ENCODE data around the gene LRP1B.

DNA sequence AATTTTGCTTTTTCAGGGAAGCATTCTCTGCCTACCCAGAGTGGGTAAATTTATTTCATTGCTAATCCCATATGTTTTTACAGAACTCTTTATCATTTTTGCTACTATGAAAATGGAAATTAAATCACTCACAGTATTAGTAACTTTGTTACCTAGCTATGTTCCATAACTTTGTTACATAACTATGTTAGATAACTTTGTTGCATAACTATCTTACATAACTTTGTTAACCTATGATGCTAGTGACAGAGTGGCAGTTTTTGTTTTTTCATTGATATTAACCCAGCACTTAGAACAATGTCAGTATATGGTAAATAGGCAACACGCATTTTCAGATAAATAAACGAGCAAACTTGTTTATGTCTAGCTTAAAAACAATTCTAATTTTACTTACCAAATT is 286.6 kb downstream of the LRP1B start:
- TF ChIP-seq JUN (CRISPR knock-in tag; IDR thresholded peaks at IDR 0.05), result no peak
- TF ChIP-seq, protein P1, sequence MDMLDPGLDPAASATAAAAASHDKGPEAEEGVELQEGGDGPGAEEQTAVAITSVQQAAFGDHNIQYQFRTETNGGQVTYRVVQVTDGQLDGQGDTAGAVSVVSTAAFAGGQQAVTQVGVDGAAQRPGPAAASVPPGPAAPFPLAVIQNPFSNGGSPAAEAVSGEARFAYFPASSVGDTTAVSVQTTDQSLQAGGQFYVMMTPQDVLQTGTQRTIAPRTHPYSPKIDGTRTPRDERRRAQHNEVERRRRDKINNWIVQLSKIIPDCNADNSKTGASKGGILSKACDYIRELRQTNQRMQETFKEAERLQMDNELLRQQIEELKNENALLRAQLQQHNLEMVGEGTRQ (CRISPR knock-in tag; IDR thresholded peaks at IDR 0.05), result no peak
- TF ChIP-seq, protein P2, sequence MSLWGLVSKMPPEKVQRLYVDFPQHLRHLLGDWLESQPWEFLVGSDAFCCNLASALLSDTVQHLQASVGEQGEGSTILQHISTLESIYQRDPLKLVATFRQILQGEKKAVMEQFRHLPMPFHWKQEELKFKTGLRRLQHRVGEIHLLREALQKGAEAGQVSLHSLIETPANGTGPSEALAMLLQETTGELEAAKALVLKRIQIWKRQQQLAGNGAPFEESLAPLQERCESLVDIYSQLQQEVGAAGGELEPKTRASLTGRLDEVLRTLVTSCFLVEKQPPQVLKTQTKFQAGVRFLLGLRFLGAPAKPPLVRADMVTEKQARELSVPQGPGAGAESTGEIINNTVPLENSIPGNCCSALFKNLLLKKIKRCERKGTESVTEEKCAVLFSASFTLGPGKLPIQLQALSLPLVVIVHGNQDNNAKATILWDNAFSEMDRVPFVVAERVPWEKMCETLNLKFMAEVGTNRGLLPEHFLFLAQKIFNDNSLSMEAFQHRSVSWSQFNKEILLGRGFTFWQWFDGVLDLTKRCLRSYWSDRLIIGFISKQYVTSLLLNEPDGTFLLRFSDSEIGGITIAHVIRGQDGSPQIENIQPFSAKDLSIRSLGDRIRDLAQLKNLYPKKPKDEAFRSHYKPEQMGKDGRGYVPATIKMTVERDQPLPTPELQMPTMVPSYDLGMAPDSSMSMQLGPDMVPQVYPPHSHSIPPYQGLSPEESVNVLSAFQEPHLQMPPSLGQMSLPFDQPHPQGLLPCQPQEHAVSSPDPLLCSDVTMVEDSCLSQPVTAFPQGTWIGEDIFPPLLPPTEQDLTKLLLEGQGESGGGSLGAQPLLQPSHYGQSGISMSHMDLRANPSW (CRISPR knock-in tag; conservative IDR thresholded peaks at IDR 0.05; ENCODE audit: low read depth), result no peak
- TF ChIP-seq, protein P3, sequence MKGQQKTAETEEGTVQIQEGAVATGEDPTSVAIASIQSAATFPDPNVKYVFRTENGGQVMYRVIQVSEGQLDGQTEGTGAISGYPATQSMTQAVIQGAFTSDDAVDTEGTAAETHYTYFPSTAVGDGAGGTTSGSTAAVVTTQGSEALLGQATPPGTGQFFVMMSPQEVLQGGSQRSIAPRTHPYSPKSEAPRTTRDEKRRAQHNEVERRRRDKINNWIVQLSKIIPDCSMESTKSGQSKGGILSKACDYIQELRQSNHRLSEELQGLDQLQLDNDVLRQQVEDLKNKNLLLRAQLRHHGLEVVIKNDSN (CRISPR knock-in tag; IDR thresholded peaks at IDR 0.05), result no peak
- TF ChIP-seq, protein P4, sequence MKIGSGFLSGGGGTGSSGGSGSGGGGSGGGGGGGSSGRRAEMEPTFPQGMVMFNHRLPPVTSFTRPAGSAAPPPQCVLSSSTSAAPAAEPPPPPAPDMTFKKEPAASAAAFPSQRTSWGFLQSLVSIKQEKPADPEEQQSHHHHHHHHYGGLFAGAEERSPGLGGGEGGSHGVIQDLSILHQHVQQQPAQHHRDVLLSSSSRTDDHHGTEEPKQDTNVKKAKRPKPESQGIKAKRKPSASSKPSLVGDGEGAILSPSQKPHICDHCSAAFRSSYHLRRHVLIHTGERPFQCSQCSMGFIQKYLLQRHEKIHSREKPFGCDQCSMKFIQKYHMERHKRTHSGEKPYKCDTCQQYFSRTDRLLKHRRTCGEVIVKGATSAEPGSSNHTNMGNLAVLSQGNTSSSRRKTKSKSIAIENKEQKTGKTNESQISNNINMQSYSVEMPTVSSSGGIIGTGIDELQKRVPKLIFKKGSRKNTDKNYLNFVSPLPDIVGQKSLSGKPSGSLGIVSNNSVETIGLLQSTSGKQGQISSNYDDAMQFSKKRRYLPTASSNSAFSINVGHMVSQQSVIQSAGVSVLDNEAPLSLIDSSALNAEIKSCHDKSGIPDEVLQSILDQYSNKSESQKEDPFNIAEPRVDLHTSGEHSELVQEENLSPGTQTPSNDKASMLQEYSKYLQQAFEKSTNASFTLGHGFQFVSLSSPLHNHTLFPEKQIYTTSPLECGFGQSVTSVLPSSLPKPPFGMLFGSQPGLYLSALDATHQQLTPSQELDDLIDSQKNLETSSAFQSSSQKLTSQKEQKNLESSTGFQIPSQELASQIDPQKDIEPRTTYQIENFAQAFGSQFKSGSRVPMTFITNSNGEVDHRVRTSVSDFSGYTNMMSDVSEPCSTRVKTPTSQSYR (CRISPR knock-in tag; IDR thresholded peaks at IDR 0.05), result no peak
- TF ChIP-seq, protein P5, sequence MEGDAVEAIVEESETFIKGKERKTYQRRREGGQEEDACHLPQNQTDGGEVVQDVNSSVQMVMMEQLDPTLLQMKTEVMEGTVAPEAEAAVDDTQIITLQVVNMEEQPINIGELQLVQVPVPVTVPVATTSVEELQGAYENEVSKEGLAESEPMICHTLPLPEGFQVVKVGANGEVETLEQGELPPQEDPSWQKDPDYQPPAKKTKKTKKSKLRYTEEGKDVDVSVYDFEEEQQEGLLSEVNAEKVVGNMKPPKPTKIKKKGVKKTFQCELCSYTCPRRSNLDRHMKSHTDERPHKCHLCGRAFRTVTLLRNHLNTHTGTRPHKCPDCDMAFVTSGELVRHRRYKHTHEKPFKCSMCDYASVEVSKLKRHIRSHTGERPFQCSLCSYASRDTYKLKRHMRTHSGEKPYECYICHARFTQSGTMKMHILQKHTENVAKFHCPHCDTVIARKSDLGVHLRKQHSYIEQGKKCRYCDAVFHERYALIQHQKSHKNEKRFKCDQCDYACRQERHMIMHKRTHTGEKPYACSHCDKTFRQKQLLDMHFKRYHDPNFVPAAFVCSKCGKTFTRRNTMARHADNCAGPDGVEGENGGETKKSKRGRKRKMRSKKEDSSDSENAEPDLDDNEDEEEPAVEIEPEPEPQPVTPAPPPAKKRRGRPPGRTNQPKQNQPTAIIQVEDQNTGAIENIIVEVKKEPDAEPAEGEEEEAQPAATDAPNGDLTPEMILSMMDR (IDR thresholded peaks at IDR 0.05), result no peak
- TF ChIP-seq, protein P6, sequence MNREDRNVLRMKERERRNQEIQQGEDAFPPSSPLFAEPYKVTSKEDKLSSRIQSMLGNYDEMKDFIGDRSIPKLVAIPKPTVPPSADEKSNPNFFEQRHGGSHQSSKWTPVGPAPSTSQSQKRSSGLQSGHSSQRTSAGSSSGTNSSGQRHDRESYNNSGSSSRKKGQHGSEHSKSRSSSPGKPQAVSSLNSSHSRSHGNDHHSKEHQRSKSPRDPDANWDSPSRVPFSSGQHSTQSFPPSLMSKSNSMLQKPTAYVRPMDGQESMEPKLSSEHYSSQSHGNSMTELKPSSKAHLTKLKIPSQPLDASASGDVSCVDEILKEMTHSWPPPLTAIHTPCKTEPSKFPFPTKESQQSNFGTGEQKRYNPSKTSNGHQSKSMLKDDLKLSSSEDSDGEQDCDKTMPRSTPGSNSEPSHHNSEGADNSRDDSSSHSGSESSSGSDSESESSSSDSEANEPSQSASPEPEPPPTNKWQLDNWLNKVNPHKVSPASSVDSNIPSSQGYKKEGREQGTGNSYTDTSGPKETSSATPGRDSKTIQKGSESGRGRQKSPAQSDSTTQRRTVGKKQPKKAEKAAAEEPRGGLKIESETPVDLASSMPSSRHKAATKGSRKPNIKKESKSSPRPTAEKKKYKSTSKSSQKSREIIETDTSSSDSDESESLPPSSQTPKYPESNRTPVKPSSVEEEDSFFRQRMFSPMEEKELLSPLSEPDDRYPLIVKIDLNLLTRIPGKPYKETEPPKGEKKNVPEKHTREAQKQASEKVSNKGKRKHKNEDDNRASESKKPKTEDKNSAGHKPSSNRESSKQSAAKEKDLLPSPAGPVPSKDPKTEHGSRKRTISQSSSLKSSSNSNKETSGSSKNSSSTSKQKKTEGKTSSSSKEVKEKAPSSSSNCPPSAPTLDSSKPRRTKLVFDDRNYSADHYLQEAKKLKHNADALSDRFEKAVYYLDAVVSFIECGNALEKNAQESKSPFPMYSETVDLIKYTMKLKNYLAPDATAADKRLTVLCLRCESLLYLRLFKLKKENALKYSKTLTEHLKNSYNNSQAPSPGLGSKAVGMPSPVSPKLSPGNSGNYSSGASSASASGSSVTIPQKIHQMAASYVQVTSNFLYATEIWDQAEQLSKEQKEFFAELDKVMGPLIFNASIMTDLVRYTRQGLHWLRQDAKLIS (CRISPR knock-in tag; IDR thresholded peaks at IDR 0.05; ENCODE audit: borderline replicate concordance), result no peak
- no peak for TF ChIP-seq SP1 (CRISPR knock-in tag; conservative IDR thresholded peaks at IDR 0.05)
- TF ChIP-seq ZNF423 (CRISPR knock-in tag; IDR thresholded peaks at IDR 0.05), result no peak
- TF ChIP-seq NR2C2 (CRISPR knock-in tag; IDR thresholded peaks at IDR 0.05), result no peak
- TF ChIP-seq, protein P7, sequence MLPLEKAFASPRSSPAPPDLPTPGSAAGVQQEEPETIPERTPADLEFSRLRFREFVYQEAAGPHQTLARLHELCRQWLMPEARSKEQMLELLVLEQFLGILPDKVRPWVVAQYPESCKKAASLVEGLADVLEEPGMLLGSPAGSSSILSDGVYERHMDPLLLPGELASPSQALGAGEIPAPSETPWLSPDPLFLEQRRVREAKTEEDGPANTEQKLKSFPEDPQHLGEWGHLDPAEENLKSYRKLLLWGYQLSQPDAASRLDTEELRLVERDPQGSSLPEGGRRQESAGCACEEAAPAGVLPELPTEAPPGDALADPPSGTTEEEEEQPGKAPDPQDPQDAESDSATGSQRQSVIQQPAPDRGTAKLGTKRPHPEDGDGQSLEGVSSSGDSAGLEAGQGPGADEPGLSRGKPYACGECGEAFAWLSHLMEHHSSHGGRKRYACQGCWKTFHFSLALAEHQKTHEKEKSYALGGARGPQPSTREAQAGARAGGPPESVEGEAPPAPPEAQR (CRISPR knock-in tag; IDR thresholded peaks at IDR 0.05), result no peak
- TF ChIP-seq SMAD4 (CRISPR knock-in tag; IDR thresholded peaks at IDR 0.05), result no peak

All from WTC11 (cell line).